NCI-H1436 treated with DMSO at 0.1 percent for 48 hours (cell line): ENCODE data around the gene ZNF468.
"Not testable (repeated sequence)": the region's sequence is repeated elsewhere in the genome, so short reads cannot be mapped to it uniquely, and the experiment has no call there.

Source experiments
- DNase-seq: peaks from one replicate; lab custom pipeline; 2025; lab: John Stamatoyannopoulos, UW

ZNF468 gene

GRCh38 chr19:52825765-52826164, 31.7 kb downstream of the ZNF468 start:
- DNase-seq = no peak

DNA sequence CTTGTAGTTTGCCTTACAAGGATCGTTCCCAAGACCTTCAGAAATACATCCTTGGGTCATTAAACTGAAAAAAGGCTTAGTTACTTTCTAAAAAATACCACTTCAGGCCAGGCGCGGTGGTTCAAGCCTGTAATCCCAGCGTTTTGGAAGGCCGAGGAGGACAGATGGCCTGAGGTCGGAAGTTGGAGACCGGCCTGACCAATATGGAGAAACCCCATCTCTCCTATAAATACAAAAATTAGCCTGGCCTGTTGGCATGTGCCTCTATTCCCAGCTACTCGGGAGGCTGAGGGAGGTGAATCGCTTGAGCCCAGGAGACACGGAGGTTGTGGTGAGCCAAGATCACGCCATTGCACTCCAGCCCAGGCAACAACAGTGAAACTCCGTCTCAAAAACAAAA, 33.7 kb downstream of the ZNF468 start:
- no peak for DNase-seq

DNA sequence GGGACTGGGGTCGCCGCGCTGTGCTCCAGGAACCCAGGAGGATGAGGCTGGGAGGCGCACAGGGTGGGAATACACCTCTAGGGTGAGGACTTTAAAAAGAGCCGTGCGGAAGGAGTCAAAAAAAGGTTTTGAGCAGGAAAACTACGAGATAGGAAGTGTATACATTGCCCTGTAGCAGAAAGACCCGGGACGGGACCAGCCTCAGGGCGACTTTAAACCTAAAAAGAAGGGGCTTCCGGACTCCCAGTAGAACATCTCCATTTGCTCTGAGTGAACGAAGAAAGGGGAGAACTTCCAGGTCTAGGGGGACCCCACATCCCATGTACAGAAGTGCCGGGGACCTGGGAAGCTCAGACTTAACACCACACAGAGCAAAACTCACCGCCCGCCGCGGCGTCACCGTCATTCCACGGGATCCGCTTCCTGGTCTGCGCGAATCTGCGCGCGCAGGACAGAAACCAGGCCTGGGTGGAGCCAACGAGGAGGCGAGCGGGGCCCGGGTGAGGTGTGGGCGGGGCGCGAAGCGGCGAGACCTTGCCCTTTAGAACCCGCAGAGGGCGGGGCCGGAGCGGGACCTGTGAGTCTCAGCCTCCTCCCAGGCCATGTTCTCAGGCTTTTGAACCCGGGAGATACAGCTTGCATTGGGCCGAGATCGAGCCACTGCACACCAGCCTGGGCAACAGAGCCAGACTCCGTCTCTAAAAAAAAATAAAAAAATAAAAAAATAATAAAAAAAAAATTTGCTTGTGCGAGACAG, 36.0 kb downstream of the ZNF468 start, which contains the start of gene ZNF28:
Gene ZNF28 (minus strand): TSS at position 430 of the 757 bp plus-strand sequence. CDS start 3,675 bp downstream, outside the sequence.
- peak; percentile 17 for DNase-seq

GRCh38 chr19:52820472-52821203, 36.8 kb downstream of the ZNF468 start:
- DNase-seq = not testable (repeated sequence)

DNA sequence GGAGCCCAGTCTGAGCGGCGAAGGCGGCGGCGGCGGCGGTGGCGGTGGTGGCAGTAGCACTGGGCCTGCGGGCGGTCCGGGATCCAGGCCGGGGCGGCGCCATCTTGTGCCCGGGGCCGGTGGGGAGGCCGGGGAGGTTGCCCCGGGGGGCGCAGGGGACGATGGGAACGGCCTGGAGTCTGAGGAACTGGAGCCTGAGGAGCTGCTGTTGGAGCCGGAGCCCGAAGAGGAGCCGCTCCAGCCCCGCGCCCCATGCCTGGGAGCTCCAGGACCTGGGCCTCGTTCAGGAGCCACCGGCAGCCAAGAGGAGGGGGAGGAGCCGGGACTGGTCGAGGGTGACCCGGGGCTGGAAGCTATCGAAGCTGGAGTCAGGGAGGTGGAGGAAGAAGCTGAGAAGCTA, 47.6 kb downstream of the ZNF468 start:
- DNase-seq = no peak

DNA sequence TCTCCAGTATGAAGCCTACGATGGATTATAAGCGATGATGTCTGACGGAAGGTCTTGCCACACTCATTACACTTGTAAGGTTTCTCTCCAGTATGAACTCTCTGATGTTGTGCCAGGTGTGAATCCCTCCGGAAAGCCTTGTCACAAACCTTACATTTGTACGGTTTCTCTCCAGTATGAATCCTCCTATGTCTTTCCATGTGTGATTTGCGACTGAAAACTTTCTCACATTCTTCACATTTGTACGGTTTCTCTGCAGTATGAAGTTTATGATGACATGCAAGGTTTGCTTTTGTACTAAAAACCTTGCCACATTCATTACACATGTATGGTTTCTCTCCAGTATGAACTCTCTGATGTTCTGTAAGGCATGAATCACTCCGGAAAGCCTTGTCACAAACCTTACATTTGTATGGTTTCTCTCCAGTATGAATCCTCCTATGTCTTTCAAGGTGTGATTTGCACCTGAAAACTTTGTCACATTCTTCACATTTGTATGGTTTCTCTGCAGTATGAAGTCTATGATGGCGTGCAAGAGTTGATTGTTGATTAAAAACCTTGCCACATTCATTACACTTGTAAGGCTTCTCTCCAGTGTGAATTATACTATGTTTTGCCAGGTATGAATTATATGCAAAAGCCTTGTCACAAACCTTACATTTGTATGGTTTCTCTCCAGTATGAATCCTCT, 57.3 kb downstream of the ZNF468 start:
- DNase-seq = not testable (repeated sequence)

DNA sequence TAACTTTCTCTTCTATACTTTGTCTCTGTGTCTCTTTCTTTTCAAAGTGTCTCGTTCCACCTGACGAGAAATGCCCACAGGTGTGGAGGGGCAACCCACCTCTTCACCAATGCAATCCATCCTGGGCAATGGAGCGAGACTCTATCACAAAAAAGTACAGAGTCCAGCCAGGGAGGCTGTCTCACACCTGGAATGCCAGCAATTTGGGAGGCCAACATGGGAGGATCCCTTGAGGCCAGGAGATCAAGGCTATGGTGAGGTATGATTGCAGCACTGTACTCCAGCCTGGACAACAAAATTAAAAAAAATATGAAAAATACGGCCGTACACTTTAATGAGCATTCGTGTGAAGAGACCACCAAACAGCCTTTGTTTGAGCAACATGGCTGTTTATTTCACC, 68.0 kb downstream of the ZNF468 start:
- no peak for DNase-seq
